ENCODE measurements around the gene SLC5A10. TPM values are rescaled to one million over a fixed set of nuclear protein-coding genes. Genes with fewer than 3 reads are reported as not detected.

The SLC5A10 gene
- polyA plus RNA-seq, 1 donor = 0.58 TPM

DNA sequence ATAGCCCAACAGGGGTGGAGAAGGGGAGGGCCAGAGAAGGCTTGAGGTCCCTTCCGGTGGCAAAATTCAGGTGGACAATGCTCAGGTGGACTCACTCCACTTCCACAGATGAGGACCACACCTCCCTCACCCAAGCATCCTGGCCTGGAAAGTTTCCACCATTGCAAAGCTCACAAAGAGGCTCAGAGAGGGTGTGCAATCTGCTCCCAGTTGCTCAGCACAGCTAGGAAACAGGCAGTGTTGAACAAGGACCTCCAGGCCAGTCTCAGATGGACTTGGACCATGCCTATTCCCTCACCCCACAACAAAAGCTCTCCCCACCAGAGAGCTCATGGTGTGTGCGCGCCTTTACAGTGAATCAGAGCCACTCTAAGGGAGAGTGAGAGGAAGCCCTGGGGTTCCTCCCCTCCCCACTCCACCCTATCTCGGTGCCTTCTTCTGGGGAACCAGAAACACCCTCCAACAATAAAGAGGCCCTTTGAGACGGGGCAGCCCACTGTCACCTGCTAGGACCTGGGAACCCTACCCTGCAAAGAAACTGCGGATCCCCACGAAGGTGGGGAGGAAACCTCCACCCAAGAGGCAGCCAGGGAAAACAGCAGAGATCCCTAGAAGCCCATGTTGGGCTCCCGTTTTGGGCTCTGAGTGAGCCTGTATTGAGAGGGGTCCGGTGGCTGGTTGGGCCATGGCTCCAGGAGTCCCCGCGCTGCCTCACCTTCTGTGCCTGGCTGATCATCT is 51.0 kb downstream of the SLC5A10 start:
- DNase-seq = no peak

DNA sequence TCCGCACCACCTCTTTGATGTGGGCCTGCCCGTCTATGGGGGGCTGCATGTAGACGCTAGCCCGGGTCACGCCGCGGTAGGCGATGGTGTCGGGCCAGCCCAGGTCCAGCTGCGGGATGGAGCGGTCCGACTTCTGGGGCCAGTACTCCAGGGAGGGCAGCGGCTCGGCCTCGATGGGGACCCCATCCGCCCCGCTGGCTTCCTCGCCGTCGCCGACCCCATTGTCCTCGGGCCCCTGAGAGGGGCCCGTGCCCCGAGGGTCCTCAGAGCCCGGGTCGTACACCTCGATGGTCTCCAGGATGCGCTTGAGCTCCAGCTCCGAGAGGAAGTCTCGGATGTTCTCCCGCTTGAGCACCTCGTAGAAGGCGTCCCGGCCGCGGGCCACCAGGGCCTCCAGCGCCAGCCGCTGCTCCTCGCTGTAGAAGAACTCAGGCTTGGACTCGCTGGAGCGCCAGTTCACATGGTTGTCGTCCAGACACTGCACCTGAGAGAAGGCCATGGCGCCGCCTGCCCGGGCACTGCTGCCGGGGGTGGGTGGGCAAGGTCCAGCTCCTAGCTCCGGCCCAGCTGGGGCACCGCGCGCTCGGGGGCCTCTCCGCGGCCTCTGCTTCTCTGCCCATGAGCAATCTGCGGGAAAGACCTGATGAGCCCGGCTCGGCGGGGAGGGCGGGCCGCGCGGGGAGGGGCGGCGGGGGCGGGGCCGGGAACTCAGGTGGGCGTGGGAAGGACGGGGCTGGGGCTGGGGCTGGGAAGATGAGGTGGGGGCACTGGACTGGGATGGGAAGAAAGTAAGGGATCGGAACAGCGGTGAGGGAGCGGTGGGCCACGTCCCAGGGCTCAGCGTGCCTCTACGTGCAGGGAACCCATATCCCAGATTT is 51.8 kb downstream of the SLC5A10 start:
- peak; percentile 37 for DNase-seq

DNA sequence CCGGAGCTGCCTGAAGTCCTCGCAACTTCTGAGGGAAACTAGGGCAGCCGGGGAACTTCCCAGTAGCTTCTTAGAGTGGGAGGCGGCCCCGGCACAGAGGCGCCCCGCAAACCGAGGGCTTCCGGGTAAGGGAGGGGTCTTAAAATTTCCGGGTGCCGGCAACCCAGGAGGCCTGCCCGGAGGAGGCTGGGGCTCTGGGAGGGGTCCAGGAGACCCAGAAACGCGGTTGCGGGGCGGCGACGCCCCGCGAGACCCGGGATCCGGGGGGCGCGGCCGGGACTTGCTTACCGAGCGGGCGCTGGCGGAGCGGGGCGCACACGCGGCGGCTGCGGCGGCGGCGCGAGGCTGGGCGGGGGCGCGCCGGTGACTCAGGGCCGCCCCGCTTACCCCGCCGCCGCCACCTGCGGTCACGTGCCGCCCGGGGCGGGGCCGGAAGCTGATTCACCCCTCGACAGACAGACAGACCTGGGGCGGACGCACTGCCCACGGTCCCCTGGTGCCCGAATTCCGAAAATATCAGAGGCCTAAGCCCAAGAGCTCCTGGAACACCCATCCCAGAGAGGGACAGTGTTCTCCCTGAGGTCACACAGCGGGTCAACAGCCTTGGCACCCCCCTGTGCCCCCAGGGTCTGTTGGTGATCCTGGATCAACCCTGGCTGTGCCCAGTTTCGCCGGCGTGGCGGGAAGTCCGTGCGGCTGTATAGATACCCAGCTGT is 52.6 kb downstream of the SLC5A10 start, which contains the start of gene FAM83G:
Gene FAM83G (minus strand): TSS at position 344 of the 716 bp plus-strand sequence. CDS start 723 bp downstream, outside the sequence.
- no peak for DNase-seq

DNA sequence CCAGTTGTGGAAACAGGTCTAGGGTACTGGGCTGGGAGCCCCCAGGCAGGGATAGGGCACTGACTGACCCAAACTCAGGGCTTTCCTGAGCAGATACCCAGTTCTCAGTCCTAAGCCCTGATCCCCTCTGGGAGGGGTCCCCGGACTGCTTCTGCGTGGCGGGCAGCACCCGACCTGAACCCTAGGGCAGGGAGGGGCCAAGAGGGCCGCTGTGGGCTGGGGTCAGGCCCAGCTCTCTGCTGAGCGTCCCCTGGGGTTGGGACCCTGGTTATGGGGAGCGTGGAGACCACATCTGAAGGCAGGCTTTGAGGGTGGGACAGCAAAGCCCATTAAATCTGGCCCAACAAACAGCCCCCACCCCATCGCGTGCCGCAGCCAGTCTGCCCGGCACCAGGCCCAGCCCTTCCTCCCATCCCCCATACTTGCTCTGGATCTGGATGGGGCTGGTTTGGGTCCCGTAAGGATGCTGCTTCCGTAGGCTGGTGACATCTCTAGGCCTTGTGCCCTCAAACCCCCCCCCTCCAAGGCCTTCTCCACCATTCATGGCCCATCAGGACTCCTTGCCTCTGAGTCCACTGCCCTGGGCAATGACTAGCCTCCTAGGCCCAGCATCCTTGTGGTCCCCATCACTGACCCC is 53.3 kb downstream of the SLC5A10 start:
- DNase-seq = no peak

DNA sequence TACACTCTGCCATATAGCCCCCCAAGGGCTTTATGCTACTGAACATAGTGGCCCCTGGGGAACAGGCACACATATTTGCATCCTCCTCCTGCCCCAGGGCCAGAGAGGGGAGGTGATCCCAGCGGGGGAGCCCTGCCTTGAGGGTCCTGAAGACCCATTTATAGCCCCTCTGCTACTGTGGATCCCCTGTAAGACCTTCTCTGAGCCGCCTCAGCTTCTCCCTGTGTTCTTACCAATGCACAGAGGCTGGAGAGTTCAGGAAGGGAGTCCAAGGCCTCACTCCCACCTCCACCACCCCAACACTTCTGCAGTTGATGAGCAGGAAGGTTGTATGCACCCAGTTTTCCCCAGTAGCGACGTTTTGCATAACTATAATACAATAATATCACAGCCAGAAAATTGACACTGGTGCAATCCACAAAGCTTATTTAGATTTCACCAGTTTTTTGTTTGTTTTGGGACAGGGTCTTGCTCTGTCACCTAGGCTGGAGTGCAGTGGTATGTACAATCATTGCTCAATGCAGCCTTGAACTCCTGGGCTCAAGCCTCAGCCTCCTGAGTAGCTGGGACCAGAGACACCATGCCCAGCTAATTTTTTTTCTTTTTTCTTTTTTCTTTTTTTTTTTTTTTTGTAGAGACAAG is 53.9 kb downstream of the SLC5A10 start:
- no peak for DNase-seq

DNA sequence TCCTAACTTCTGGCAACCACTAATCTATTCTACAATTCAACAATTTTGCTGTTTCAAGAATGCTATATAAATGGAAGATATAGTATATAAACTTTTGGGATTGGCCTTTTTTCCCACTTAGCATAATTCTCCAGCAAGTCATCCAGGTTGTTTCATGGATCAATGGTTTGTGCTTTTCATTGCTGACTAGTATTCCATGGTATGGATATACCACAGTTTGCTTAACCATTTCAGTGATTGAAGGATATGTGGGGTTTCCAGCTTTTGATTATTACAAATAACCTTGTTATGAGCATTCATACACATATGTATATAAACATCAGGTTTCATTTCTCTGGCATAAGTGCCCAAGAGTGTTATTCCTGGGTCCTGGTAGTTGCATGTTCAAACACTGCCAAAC is 54.7 kb downstream of the SLC5A10 start:
- DNase-seq = no peak

DNA sequence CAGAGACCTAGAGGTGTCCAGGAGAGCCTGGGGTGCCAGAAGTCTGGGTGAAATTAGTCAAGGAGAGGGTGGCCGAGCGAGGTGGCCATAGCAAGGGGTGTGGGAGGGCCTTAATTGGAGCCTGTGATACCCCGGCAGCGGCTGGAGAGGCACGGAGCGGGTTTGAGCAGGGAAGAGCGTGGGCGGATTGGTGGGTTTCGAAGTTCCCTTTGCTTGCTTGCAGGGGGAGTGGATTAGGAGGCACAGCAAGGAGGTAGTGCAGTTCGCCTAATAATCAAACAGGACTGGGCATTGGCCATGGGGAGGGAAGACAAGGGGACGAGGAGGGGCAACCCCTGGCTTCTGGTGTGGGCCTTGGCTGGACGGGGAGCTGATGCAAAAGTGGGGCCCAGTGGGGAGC is 58.0 kb downstream of the SLC5A10 start:
- DNase-seq = no peak

DNA sequence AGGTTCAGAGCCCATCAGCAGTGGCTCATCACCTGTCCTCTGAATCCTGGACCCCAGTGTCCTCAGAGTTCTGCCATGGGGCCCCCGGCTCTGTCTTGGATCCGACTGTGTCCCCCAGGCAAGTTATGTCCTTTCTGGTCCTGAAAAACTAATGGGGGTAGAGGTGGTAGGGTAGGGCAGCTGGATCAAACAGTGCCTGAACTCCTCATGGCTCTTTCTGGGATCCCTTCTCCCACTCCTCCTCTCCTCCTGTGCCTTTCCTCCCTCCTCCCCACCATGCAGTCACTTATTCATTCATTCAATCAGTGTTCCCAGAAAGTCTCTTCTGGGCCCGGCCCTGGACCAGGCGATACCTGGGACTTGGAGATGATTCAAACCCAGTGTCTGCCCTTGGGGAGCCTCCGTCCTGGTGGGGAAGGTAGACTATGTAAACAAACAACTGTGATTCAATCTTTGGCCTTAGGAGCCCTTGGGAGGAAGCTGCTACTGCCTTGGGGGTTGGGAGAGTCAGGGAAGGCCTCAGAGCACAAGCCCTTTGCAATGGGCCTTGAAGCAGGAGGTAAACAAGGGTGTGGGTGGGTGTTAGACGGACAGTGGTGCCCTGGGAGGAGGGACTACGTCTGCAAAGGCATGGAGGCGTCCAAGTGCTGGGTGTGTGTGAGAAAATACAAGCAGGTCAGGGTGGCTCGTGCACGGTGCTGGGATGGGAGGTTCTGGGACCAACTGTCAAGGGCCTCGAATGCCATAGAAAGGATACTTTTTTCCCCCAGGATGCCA is 59.0 kb downstream of the SLC5A10 start:
- DNase-seq = no peak

DNA sequence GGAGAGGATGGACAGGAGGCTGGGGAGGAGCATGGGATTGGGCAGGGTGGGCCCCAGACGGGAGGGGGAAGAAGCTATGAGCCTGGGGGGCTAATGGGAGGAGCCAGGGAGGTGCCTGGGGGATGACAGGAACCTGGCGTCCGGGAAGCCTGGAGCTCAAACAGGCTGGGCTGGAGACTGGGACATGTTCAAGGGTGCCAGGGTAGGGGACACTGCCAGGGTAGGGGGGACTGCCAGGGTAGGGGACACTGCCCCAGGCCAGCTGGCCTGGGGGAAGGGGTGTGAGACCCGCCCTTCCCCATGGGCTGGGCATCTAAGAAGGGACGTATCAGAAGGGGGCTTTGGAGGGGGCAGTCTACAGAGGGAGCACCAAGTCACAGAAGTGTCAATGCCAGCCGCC is 59.6 kb downstream of the SLC5A10 start:
- DNase-seq = no peak

DNA sequence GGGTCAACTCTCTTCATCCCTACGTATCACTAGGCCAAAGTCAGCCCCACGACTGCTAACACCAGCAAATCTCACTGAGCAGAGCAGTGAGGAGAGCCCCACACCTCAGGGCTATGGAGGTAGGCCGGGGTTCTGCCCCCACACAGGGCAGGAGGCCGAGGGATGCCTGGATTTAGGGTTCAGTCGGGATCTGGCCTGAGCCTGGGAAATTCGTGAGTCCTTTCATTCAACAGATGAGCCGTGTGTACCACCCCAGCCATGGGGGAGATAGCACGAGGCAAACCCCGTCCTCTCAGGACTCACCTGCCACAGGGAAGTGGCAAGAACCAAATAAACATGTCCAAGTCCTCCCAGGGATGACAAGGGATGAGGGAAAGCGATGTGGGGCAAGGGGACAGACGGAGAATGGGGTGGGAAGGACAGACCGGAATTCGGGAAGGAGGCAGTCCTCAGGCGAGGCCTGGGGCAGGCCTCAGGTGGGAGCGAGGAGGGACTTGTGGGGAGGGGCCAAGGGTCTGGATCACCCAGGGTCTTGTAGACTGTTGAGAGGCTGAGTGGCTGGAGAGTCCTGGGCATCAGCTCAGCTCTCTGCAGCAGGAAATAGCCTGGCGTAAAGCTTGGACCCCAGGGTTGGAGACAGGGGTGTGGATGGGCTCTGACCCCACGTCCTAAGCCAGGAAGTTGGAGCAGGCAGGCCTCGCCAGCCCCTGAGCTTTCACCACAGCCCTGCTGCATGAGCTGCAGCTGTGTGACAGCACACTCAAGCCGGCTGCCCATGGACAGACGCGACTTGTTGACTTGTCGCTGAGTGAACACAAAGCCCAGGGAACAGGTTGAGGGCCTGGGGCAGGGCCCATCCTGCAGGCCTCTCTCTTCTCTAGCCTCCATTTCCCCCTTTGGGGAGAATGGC is 60.5 kb downstream of the SLC5A10 start:
- no peak for DNase-seq

DNA sequence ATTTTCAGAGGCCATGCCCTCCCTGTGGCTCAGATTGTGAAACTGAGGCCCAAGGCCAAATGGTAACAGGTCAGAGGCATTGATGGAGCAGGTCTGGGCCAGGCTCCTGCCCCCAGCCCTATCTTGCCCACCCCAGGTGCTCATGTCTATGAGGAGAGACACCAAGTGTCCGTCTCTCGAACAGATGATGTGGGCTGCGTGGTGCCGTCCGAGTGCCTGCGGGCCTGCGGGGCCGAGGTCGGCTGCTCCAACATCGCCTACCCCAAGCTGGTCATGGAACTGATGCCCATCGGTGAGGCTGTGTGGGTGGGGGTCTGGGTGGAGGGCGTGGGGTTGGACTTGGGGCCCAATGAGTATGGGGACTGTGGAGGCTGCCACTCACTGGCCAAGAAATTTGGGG is 61.3 kb downstream of the SLC5A10 start:
- no peak for DNase-seq

DNA sequence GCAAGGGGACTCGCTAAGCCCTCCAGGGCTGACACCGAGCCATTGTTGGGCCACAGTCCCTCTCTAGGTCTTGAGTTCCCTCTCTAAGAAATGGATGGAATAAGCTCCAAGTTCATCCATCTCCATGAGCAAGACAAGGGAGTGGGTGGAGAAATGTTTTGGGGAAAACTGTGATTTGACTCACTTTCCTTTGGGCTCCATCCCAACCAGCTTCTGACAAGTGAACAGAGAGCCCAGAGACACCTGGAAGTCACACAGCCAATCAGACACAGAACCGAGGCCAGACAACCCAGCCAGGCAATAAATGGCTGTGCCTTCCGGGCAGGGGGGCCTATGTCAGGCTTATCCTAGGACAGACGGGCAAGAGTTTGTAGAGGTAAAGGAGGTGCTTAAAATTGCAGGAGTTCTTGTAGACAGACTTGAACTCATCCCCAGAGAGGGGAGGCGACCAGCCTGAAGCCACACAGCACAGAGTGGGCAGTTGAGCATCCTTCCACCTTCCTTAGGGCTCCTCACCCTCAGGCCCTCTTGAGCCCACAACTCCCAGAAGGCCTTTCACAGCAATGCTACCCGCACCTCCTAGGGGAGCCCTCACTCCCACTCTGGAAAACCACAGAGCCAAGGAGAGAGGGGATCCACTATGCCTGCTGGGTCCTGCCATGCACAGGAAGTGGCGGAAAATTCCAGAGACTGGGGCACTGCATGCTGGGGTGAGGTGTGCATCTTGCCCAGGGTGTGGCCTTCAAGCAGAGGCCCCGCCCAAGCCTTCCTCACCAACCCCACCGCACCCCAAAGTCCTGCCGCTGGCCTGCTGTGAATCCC is 62.1 kb downstream of the SLC5A10 start:
- no peak for DNase-seq

DNA sequence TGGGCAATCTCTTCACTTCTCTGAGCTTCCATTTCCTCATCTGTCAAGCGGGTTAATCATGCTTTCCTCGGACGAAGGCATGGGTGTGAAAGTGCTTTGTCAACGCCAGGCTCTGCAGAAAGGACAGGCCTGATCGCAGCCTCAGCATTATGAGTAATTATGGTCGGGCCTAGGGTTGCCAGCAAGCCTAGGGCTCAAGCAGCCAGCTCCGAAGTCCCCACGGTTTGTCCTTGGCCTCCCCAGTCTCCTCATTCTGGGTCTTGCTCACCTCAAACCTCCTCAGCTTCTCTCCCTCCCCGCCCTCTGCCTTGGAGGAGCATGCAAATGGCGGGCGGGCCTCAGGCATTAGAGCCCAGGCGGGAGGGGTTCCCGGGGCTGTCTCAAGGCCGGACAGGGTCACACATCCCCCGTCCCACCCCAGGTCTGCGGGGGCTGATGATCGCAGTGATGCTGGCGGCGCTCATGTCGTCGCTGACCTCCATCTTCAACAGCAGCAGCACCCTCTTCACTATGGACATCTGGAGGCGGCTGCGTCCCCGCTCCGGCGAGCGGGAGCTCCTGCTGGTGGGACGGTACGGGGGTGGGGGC is 62.8 kb downstream of the SLC5A10 start:
- no peak for DNase-seq

DNA sequence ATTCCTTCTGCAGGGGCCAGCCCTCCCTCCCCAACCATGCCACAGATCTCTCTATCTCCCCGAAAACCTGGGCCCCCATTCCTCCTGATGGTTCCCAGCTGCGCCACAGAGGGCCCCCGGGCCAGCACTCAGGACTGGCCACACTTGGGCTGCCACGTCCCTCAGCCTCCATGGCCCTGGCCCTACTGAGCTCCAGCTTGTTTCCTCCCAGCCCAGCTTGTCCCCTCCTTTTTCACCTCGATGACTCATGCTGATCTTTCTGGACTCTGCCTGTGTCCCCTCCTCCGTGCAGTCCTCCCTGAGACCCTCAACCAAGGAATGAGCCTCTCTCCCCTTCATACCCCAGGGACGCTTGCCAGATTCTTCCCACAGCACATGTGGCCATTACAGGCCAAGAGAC is 63.5 kb downstream of the SLC5A10 start:
- no peak for DNase-seq

DNA sequence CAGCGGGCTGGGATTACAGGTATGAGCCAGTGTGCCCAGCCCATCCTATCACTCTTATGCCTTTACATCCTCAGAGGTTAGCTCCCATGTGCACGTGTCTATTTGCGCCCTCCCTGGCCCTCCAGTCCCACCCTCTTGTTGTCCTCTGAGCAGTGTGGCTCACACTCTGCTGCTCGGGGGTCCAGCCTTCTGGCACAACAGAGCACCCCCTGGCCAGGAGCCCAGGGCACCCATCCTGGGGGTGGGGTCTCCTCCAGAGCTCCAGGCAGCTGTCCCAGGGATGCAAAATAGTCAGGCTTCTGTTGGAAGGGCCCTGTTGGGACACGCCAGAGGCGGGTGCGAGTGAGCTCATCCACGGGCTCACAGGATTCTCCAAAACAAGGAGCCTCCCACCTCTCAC is 64.3 kb downstream of the SLC5A10 start:
- no peak for DNase-seq

DNA sequence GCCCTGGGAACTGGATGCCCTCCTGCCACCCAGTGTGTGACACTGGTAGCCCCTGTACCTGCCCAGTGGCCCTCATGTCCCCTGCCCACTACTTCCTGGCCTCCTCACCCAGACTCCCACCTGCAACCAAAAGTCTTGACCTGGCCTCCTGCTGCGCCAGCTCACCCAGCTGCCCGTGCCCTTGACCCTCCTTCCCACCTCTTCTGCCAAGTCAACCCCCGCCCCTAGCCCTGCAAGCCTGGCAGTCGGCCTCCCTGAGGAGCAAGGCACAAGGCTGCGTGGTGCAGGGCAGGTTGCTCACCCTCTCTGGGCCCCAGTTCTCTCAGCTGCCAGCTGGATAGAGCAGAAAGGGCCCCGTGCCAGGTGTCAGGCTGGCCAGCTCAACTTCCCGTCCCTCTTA is 64.9 kb downstream of the SLC5A10 start:
- no peak for DNase-seq

DNA sequence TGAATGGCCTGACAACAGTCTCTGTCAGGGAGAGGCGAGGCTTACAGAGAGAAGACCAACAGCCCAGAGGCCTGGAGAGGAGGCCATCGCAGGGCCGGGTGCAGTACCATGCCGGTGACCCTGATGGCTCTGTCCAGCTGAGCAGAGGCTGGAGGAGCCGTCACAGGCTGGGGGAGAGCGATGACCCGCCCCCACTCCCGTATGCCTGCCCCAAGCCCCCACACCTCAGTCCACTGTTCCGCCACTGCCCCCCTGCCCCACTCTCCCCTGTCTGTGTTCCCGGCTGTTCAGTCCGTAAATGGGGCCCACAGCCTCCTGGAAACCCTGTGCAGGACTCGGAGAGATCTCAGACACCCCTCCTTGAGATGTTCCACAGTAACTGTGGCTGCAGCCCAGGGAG is 65.4 kb downstream of the SLC5A10 start:
- DNase-seq = no peak

DNA sequence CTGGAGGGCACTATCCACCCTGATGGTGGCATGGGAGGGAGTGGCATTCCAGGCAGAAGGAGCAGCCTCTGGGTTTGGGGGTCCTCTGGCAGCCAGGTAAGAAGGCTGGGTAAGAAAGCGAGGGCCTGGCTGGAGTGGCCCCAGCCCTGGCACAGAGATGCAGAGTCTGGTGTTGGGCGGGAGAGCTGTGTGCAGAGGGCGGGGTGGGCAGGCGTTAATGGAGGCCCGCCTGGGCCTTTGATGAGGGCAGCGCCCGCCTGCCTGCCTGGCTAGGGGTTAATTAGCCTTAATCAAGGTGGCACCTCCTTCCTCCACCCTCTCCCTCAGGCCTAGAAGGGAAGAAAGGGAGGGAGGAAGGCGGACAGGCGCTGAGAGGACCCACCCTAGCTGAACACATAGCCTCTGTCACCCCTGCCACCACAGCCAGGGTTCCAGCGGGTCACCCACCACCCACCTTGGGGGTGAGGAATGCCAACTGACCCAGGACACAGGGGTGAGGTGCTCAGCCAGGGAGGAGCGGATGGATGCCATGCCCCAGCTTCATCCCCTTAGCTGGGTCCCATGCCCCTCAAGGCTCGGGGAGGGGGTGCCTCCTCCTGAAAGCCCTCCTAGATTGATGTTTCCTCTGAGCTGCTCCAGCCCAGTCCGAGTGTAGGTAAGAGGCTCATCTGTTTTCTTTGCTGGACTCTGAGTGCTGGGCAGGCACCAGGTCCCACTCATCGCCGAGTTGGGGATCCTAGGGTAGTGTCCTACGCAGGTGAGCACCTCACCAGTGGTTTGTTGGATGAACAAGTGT is 66.0 kb downstream of the SLC5A10 start:
- DNase-seq = no peak
